Stimulated activated naive CD8-positive, alpha-beta T cell treated with anti-CD3 and anti-CD28 coated beads, Interleukin-15, amount 100 ng/mL, for 72 hours (primary cell): ENCODE measurements around the gene KRTAP13-4.

ENCODE experiments used
- ATAC-seq: fragments of 150-1000 bp; cut with Tn5 transposase; 2 replicates; pipeline ENCODE4 v1.10.0; 2021; ENCODE audit warnings: mild to moderate bottlenecking, moderate library complexity
- DNase-seq, 2 donors: peaks; one replicate each; pipeline ENCODE4 v3.0.0; 2021 to 2022
- H3K27ac Mint-ChIP-seq, 2 donors: one replicate each; pipeline ENCODE4 v1.8.0; 2022; ENCODE audit warnings: mild to moderate bottlenecking in 2 of 2, mixed read lengths in 2 of 2, moderate library complexity in 2 of 2
- H3K27me3 Mint-ChIP-seq: one replicate; pipeline ENCODE4 v1.8.0; 2022; ENCODE audit warnings: mixed read lengths
- H3K4me1 Mint-ChIP-seq: one replicate; pipeline ENCODE4 v1.8.0; 2022; ENCODE audit warnings: mild to moderate bottlenecking, mixed read lengths
- H3K4me3 Mint-ChIP-seq, 2 donors: one replicate each; pipeline ENCODE4 v1.8.0; 2022; ENCODE audit warnings: mild to moderate bottlenecking in 2 of 2, mixed read lengths in 2 of 2, moderate library complexity in 1 of 2
- H3K9me3 Mint-ChIP-seq, 2 donors: one replicate each; pipeline ENCODE4 v1.8.0; 2022; ENCODE audit warnings: mixed read lengths in 2 of 2

The KRTAP13-4 gene

DNA sequence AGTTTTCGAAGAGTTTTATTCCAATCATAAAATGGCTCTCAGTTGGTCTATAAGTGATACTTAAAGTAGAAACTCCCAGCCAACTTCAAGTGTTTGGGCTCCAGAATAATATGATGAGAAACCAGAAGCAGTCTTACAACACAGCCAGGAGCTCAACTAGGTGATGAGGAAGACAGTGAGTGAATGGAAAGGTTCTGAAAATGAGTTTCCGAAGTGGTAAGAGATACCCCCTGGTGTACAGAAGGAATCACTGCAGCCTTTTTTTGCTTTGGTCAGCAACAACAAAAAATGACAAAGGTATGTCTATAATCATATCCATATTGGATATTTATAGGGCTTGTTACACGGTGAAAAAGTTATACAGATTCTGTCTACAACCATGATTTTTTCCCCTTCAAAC lies 33.7 kb downstream of the KRTAP13-4 start:
- Mint-ChIP-seq H3K4me3 (no peak overlapping the region), H3K9me3 (peaks cover 0 to 5% of the 10 kb centered on the region in 2 donors), H3K27me3 (peaks cover 10% of the 10 kb centered on the region), H3K4me1 (no peaks in the 10 kb centered on the region), H3K27ac (no peak overlapping the region)
- DNase-seq (no peak), ATAC-seq (no peak)

GRCh38 chr21:30468900-30469714 lies 39.1 kb downstream of the KRTAP13-4 start:
- ATAC-seq: no peak
- Mint-ChIP-seq H3K27me3 (peaks cover 8% of the 10 kb centered on the region), H3K27ac (no peak overlapping the region), H3K4me3 (no peak overlapping the region), H3K4me1 (no peaks in the 10 kb centered on the region), H3K9me3 (peaks cover 0 to 15% of the 10 kb centered on the region in 2 donors)
- DNase-seq: no peak

- ATAC-seq: no peak
- no peaks in the 10 kb centered on the region for H3K9me3 Mint-ChIP-seq
- no peaks in the 10 kb centered on the region for H3K4me1 Mint-ChIP-seq
- DNase-seq: no peak
- no peak overlapping the region for H3K27ac Mint-ChIP-seq
- H3K4me3 Mint-ChIP-seq: no peak overlapping the region
- no peaks in the 10 kb centered on the region for H3K27me3 Mint-ChIP-seq
Observed at GRCh38 chr21:30478004-30478403, 48.0 kb downstream of the KRTAP13-4 start.

DNA sequence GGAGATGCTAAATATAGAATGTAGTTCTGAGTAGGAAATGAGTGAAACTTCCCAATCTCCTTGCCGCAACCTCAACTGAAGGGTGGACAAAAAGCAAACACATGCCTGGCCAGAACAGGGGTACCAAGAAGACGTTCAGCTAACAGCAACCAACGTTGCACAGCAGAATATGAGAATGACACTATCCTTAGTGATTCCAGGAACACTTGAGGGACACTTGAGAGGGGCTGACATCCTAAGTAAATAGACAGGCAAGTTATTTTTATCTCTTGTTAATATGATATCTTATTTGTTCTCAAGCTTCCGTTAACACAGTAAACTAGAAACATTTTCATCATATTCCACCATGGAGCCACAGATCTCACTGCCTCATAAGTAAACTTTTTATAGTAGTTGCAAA lies 49.2 kb downstream of the KRTAP13-4 start:
- ATAC-seq: no peak
- Mint-ChIP-seq H3K27me3 (no peaks in the 10 kb centered on the region), H3K27ac (peak overlapping the region in 1 of 2 donors; percentile 52), H3K9me3 (no peaks in the 10 kb centered on the region), H3K4me1 (no peaks in the 10 kb centered on the region), H3K4me3 (no peak overlapping the region)
- no peak for DNase-seq

DNA sequence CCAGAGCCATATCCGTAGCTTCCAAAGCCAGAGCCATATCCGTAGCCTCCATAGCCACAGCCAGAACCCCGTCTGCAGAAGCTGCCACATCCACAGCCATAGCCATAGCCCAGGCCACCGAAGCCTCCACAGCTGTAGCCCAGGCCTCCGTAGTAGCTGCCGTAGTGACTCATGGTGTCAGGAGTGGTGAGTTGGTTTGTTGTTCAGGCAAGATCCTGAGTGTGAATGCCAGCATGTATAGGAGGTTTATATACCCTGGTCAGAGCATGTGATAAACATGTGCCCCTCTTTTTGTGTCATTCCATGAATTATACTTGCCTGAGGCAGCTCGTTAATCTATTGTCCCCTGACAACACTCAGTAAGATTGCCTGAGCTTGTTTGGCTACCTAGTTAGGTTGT lies 50.1 kb downstream of the KRTAP13-4 start, which contains the start of gene KRTAP19-1:
Gene KRTAP19-1 (minus strand): TSS at position 223 of the 400 bp plus-strand sequence. CDS start 50 bp downstream, at position 173.
- Mint-ChIP-seq H3K4me3 (no peak within 1 kb of the TSS), H3K27me3 (no peaks in the 10 kb centered on the region), H3K9me3 (peaks cover 2 to 3% of the 10 kb centered on the region in 2 donors), H3K27ac (peak within 1 kb of the TSS in 1 of 2 donors; percentile 52), H3K4me1 (no peaks in the 10 kb centered on the region)
- no peak for DNase-seq
- no peak for ATAC-seq
